ENCODE results near the gene SCN2B.

SCN2B gene

GRCh38 chr11:118128721-118129470 lies 47.5 kb downstream of the SCN2B start:
- no peak for DNase-seq

- DNase-seq: no peak
Measured at GRCh38 chr11:118128310-118128709, 48.1 kb downstream of the SCN2B start.

GRCh38 chr11:118126082-118126838 lies 50.2 kb downstream of the SCN2B start:
- no peak for DNase-seq

- no peak for DNase-seq
Measured at GRCh38 chr11:118124929-118125535, 51.4 kb downstream of the SCN2B start.

- DNase-seq: no peak
Measured at GRCh38 chr11:118120793-118121192, 55.6 kb downstream of the SCN2B start.

- no peak for DNase-seq
Measured at GRCh38 chr11:118117790-118118601, 58.4 kb downstream of the SCN2B start.

GRCh38 chr11:118115048-118115447 lies 61.4 kb downstream of the SCN2B start:
- no peak for DNase-seq

GRCh38 chr11:118114266-118114665 lies 62.2 kb downstream of the SCN2B start:
- DNase-seq: no peak

- DNase-seq: no peak
Measured at GRCh38 chr11:118112711-118113430, 63.6 kb downstream of the SCN2B start.

All from NCI-H510A treated with DMSO at 0.1 percent for 48 hours (cell line).